Bronchial epithelial cell (primary cell): Measurements from ENCODE around the gene NUDCD3. TPM values are rescaled to one million over a fixed set of nuclear protein-coding genes. Genes with fewer than 3 reads are reported as not detected.

Experiments used
- DNase-seq: peaks from one replicate; pipeline ENCODE4 v3.0.0-alpha.2; 2010; ENCODE audit warnings: low read depth
- FAIRE-seq: peaks from 2 replicates; lab custom pipeline; 2011; peaks lifted over from hg19 to GRCh38; lab: Jason Lieb, UNC
- H3K27me3 ChIP-seq: 2 replicates; pipeline ENCODE4 v1.5.1; 2011; ENCODE audit warnings: low read length; ENCODE audit not compliant: control insufficient read depth, insufficient read depth
- H3K36me3 ChIP-seq: 2 replicates; pipeline ENCODE4 v1.5.1; 2011; ENCODE audit warnings: low read length; ENCODE audit not compliant: control insufficient read depth, insufficient read depth
- H3K4me3 ChIP-seq: 2 replicates; pipeline ENCODE4 v1.5.1; 2011; ENCODE audit warnings: mild to moderate bottlenecking, low read depth, low read length, control low read depth
- CTCF ChIP-seq: IDR thresholded peaks from 2 replicates; pipeline ENCODE4 v1.5.1; 2011; ENCODE audit warnings: mild to moderate bottlenecking, moderate library complexity, low read length, control low read depth, inconsistent platforms; ENCODE audit not compliant: insufficient read depth, severe bottlenecking
- total RNA-seq: library from RNA; depleted of rRNA; stranded (reverse); fragments of >200 nt; gene quantifications from 2 replicates; pipeline ENCODE4 v1.2.1, GENCODE V29; 2014

Gene NUDCD3
- total RNA-seq, 1 donor from 2014 or later: 59.0 TPM

- H3K27me3 ChIP-seq: no peaks in the 10 kb centered on the region
- no peak for FAIRE-seq
- H3K36me3 ChIP-seq: no peaks in the 10 kb centered on the region
- no peak for DNase-seq
- TF ChIP-seq CTCF: no peak
- no peak overlapping the region for H3K4me3 ChIP-seq
These were observed 6.9 kb upstream of the NUDCD3 start for GRCh38 chr7:44497155-44498027.

GRCh38 chr7:44496385-44496784 lies 5.9 kb upstream of the NUDCD3 start:
- Histone ChIP-seq H3K36me3 (no peaks in the 10 kb centered on the region), H3K27me3 (no peaks in the 10 kb centered on the region), H3K4me3 (no peak overlapping the region)
- TF ChIP-seq CTCF: no peak
- FAIRE-seq (no peak), DNase-seq (no peak)

- Histone ChIP-seq H3K36me3 (no peaks in the 10 kb centered on the region), H3K27me3 (no peaks in the 10 kb centered on the region), H3K4me3 (no peak overlapping the region)
- DNase-seq (no peak), FAIRE-seq (no peak)
- TF ChIP-seq CTCF: no peak
These were observed 4.5 kb upstream of the NUDCD3 start for GRCh38 chr7:44494960-44495359.

GRCh38 chr7:44491229-44491628 lies 771 bp upstream of the NUDCD3 start:
- FAIRE-seq (no peak), DNase-seq (no peak)
- peak overlapping the region; percentile 73 for H3K4me3 ChIP-seq
- no peak for TF ChIP-seq CTCF
- no peaks in the 10 kb centered on the region for H3K36me3 ChIP-seq
- no peaks in the 10 kb centered on the region for H3K27me3 ChIP-seq

- Histone ChIP-seq H3K27me3 (no peaks in the 10 kb centered on the region), H3K36me3 (peaks cover under 1% of the 10 kb centered on the region), H3K4me3 (peak overlapping the region; percentile 73)
- no peak for FAIRE-seq
- no peak for TF ChIP-seq CTCF
- DNase-seq: peak; percentile 50
These were observed 505 bp downstream of the NUDCD3 start for GRCh38 chr7:44489955-44490350.
